Stromal cell of bone marrow (primary cell): Measurements from ENCODE around the gene NCS1.
"Not testable (repeated sequence)": the region's sequence is repeated elsewhere in the genome, so short reads cannot be mapped to it uniquely, and the experiment has no call there.

ENCODE experiments used
- DNase-seq: peaks from one replicate; pipeline ENCODE4 v3.0.0-alpha.2; 2012; ENCODE audit warnings: low read depth

NCS1 gene

GRCh38 chr9:130239741-130240241 lies 67.6 kb downstream of the NCS1 start:
- DNase-seq, result peak; percentile 13

GRCh38 chr9:130240410-130241197 lies 68.4 kb downstream of the NCS1 start:
- DNase-seq, result peak; percentile 53

DNA sequence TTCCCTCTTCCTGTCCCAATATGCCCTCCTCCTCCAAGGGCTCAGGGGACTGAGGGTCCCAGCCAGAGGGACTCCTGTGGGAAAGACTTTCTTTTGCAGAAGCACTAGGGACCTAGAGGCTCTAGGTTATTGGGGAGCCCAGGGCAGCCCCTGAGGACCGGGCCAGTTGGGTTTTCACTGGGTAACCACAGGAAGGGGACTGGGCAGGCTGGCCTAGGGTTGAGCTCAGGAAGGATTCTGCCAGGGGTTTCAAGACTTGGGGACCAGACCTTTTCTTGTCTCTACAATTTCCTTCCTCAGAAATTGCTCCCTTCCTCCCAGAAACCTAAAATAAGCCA lies 69.0 kb downstream of the NCS1 start:
- no peak for DNase-seq

DNA sequence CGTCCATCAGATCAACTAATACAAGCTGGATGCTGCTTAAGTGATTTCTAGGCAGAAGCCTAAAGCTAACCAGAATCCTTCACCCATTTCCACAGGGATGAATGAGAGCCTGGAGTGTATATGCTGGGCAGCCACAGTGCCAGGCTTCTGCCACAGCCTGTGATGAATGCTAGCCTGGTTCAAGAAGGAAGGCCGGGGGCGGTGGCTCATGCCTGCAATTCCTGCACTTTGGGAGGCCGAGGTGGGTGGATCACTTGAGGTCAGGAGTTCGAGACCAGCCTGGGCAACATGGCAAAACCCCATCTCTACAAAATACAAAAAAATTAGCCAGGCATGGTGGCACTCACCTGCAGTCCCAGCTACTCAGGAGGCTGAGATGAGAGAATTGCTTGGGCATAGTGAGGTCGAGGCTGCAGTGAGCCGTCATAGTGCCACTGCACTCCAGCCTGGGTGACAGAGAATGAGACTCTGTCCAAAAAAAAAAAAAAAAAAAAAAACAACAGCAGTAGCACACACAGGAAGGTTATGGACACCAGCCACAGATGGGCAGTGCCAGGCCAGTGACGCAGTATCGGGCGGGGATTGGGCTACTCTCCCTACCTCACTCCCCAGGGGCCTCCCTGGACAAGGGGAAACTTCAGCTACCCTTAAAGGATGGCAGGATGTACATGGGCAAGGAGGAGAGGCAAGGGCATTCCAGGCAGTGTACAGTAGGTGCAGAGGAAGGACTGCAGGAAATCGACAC lies 70.2 kb downstream of the NCS1 start:
- DNase-seq, result no peak

- peak; percentile 9 for DNase-seq
These were observed 71.0 kb downstream of the NCS1 start for GRCh38 chr9:130243015-130243881.

DNA sequence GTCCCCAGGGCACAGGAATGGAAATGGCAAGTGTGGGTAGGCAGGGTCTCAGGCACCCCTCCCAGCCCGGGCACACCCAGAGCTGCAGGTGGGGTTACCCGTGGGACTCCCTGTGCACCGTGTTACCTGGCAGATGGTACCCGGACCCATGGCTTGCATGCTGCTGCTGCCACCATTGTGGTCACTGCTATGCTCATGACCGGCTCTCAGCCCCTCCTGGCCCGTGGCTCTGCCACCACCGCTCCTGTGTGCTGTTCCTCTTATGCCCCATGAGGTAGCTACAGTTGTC lies 71.6 kb downstream of the NCS1 start:
- no peak for DNase-seq

GRCh38 chr9:130244548-130245165 lies 72.5 kb downstream of the NCS1 start:
- no peak for DNase-seq

GRCh38 chr9:130245474-130245873 lies 73.3 kb downstream of the NCS1 start:
- no peak for DNase-seq

GRCh38 chr9:130246126-130246525 lies 73.9 kb downstream of the NCS1 start:
- no peak for DNase-seq

- no peak for DNase-seq
These were observed 82.8 kb downstream of the NCS1 start for GRCh38 chr9:130254747-130255630.

- DNase-seq, result no peak
These were observed 83.5 kb downstream of the NCS1 start for GRCh38 chr9:130255631-130256134.

DNA sequence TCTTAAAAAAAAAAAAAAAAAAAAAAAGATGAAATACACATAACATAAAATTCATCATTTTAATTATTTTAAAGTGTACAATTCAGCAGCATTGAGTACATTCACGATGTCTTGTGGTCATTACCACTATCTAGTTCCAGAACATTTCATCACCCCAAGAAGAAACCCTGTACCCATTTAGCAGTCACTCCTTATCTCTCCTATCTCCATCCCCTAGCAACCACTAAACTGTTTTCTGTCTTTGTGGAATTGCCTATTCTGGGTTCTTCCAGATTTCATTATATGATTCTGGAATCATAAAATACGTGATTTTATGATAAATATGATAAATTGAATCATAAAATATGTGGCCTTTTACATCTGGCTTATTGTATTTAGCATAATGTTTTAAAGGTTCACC lies 84.4 kb downstream of the NCS1 start:
- DNase-seq, result no peak

GRCh38 chr9:130258137-130258536 lies 85.9 kb downstream of the NCS1 start:
- DNase-seq, result not testable (repeated sequence)

- DNase-seq, result no peak
These were observed 86.8 kb downstream of the NCS1 start for GRCh38 chr9:130259044-130259443.

- no peak for DNase-seq
These were observed 88.9 kb downstream of the NCS1 start for GRCh38 chr9:130260816-130261765.

GRCh38 chr9:130262061-130262745 lies 90.0 kb downstream of the NCS1 start:
- no peak for DNase-seq

- no peak for DNase-seq
These were observed 90.6 kb downstream of the NCS1 start for GRCh38 chr9:130262771-130263170.

- no peak for DNase-seq
These were observed 91.6 kb downstream of the NCS1 start for GRCh38 chr9:130263601-130264413.
